ENCODE results near the gene WNT3.
"Not testable (repeated sequence)": the region's sequence is repeated elsewhere in the genome, so short reads cannot be mapped to it uniquely, and the experiment has no call there.

WNT3 gene

DNA sequence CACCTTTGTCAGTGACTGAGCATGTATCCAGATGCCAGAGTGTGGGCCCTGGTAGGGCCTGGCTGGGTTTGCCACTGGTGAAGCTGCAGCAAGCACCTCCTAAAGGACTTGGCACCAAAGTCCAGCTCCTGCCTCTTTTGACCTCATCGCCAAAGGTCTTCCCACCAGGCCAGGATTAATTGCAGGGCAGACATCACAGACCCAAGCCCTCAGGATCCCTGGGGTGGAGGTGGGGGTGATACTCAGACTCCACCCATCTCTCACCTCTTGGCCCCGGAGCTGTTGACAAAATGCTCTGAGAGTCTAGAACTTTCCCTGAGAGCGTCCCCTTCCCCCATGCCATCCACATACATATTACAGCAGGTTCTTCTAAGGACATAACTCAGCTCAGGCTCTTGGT, 4.6 kb downstream of the WNT3 start:
- no peak for DNase-seq (ENCODE audit: low read depth)

DNA sequence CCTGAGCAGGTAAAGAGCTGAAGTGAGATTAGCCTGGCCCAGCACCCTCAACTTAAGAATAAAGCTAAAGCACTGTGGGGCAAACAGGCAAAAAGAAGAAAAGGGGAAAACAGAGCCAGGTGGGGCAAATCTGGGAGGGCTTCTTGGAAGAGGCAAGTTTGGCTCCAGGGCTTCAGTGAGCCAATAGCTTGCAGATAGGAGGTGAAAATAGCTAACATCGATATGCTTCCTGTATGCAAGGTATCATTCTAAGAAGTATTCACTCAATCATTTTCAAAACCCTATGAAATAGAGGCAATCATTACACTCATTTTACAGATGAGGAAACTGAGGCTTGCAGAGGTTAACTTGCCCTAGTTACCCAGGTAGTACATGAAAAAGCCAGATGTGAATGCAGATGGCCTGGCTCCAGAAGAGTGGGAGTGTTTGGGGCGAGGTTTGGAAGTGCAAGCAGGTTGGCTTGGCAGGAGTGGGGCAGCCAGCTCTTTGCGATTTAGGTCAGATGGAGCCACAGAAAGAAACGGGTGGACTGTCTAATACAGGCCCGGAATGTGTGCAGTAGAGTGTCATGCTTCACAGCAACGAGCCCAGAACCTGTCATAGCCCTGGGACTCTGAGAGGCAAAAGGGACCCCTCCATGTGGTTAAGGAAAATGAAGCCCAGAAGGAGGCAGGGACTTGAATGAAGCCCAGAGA, 5.7 kb downstream of the WNT3 start:
- no peak for DNase-seq (ENCODE audit: low read depth)

DNA sequence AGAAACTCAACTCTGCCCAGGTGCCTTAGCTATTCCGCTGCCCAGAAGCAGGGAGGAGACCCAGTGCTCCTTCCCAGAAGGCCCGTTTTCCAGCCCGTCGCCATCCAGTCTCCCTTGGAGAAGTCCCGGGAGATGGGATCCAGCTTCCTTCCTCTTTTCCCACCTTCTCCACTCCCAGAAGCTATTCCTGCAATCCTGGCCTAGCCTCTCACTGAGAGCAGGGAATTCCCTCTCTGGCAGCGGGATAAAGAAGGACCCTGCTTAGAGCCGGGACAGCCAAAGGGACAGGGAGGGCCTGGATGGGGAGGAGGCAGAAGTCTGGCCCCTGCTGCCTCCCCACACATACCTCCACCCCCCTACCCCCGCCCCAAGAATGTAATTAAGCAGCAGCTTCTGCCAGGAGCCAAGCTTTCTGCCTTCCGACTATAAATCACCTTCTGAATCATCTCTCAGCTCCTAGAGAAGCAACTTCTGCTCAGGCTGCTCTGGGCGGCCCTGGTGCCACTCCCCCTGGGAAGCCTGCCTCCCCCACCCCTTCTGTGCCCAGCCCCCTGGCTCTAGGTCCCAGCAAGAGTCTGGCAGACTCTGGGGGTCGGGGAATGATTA, 6.4 kb downstream of the WNT3 start:
- DNase-seq (ENCODE audit: low read depth), result peak; percentile 83

DNA sequence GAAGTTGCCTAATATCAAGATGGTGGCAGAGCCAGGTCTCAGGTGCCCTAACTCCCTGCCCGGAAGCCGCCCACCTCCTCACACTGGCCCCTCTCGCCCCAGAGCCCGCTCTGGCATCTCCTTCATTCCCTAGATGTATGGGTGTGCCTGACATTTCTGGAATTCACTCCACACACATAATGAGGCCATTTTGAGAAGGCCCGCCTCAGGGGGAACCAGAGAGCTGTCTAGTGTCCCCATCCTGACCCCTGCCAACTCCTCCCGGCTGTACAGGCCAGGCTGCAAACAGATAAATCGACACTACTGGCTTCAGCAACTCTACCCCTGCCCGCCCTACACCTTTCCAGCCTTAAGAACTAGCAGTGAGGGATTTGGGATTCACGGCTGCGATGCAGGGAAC, 7.7 kb downstream of the WNT3 start:
- DNase-seq (ENCODE audit: low read depth), result peak; percentile 30

DNA sequence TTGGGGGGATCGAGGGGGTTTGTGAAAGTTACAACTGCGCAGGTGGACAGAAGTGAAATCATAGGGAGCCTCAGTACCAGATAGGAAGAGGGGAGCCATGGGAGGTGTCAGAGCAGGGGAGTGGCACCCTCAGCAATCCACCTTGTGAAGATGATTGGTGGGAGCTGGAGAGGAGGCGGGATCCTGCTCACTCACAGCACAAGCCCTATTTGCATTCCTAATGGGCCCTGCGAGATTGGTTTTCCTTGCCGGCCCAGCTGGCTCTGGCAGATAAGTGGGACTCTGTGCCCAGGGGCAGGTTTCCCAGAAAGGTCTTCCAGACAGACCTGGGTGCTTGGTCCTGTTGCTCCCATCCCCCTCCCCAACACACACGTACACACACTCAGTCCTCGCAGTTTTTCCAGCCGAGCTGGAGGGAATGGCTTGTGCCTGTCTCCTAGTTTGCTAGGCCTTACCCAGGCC, 9.4 kb downstream of the WNT3 start:
- no peak for DNase-seq (ENCODE audit: low read depth)

DNA sequence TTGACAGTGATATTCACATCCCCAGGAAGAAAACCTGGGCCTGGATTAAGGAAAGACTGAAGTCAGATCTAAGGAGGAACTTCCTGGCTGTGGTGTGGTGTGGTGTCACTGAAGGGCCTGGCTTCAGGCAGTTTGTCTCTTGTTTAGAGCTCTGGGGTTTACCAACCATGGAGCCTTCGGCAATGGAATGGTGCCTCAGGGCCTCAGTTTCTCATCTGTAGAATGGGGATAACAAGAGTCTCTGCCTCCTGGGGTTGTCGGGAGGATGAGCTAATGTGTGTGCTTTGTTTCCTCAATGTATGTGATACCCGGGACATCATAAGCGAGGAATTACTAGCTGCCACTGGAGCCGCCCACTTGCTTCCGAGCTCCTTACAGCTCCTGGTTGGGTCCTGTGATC, 12.7 kb downstream of the WNT3 start:
- DNase-seq (ENCODE audit: low read depth), result no peak

DNA sequence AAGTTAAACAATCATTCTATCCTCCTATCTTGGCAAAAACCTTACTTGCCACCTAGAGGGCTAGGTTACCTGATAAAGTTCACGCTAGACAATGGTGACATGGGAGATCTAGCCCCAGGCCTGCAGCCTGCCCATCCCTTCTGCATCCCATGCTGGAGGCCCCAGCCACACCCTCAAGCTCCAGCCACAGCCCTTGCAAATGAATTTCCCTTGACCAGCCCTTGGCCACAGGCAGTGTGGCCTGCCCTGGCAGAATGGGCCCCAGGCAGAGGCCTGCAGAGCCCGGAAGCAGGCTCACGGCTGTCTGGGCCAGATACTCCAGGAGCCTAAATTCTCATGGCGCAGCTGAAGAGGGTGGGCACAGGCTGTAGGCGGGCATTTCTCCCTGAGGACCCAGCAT, 14.9 kb downstream of the WNT3 start:
- no peak for DNase-seq (ENCODE audit: low read depth)

DNA sequence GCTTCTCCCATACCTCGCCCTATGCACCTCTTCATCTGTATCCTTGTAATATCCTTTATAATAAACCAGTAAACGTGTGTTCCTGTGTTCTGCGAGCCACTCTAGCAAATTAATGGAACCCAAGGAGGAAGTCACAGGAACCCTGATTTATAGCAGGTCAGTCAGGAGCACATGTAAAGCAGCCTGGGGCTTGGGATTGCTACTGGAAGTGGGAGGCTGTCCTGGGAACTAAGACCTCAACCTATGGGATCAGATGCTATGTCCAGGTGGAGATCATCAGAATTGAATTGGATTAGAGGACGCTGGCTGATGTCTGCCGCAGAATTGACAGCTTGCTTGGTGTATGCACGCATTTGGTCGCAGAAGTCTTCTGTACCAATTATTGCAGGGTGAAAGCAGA, 15.7 kb downstream of the WNT3 start:
- no peak for DNase-seq (ENCODE audit: low read depth)

DNA sequence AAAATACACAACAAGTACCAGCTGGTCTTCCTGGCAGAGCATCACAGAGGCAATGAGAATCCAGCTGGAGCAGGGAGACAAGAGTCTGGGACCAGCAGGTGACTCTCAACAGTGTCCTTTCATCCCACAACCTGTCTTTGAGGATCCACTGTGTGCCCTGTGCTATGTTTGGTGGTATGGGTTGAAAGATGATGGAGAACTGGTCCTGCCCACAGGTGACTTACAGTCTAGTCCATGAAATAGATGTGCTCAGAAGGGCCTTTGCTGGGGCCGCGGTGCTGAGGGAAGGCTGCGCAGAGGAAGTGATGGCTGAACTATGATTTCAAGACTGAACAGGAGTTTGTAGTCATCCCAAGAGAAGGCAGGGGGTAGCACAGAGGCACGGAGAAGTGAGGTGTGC, 17.9 kb downstream of the WNT3 start:
- no peak for DNase-seq (ENCODE audit: low read depth)

DNA sequence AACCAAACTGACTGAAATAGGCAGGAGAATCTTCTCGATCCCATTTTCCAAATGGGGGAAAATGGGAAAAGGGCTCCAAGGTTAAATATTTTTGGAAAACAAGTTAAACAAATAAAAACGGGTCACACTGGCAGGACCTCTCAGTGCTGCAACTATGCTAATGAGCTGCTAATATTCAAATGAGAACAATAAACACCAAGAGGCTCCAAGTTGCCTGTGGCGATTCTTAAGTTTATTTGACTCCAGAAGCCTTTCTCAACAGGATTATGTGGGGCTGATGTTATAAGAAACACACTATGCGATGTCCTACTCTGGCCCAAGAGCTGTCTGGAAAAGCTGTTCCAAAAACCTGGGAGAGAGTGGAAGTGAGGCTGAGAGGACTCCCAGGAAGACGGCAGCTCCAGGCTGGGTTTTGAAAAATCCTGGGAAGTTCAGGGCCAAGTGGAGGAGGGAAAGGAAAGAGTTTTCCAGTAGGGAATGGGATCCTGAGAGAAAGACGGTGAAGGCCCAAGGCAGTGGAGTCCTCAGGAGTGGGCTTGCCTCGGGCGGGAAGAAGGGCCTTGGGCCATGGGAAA, 21.4 kb downstream of the WNT3 start:
- no peak for DNase-seq (ENCODE audit: low read depth)

DNA sequence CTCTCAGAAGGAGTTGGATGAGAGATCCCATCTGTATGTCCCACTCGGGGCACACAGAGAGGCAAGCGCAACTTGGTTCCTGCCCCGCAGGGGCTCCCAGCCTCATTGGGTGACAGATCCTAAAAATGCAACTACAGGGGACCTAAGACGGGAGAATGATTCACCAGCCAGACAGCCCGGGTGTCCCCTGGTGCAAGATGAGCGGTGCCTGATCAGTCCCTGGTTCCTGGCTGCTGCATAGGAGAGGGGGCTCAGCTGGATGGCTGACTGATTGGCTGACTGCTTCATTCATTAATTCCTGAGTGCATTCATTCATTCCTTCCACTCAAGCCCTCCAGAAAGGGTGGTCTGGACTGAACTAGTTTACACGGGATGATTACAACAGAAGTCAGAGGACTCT, 22.0 kb downstream of the WNT3 start:
- DNase-seq (ENCODE audit: low read depth), result no peak

DNA sequence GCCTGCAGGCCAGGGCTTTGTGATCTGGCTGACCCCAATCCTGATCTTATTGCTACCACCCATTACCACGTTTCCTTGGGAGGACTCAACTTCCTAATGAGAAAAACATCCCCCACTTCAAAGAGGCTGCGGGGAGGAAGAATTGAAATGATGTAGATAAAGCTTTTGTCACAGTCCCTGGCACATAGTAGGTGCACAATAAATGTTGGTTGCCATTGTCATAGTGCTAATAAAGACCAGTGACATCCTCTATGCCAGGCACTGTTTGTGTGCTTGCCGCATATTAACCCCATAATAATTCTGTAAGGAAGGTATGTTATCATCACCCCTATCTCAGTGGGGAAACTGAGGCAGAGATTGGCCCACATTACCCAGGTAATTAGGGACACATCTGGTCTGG, 22.4 kb downstream of the WNT3 start:
- no peak for DNase-seq (ENCODE audit: low read depth)

DNA sequence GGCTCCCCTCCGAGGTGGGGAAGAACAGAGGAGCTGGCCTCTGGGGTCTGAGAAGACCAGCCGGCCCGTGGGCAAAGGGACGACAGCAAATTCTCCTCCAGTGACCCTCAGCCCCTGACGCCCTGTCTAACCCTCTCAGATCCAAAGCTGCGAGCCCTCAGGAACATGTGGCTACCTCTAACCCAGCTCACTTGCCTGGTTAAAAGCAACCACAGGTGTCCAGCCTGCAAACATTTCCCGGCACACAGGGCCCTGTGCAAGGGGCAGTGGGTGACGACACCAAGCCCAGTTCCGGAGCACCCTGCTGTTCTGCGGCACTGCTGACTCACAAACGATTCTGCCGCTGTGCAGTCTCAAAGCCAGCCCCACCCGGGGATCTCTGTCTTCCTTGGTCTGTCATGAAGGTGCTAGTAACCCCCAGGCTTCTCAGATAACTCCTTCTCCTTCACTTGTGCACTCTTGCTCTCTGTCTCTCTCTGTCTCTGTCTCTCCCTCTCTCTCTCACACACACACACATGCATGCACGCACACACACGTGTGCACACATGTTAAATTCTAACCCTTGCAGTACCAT, 23.0 kb downstream of the WNT3 start:
- peak; percentile 39 for DNase-seq (ENCODE audit: low read depth)

DNA sequence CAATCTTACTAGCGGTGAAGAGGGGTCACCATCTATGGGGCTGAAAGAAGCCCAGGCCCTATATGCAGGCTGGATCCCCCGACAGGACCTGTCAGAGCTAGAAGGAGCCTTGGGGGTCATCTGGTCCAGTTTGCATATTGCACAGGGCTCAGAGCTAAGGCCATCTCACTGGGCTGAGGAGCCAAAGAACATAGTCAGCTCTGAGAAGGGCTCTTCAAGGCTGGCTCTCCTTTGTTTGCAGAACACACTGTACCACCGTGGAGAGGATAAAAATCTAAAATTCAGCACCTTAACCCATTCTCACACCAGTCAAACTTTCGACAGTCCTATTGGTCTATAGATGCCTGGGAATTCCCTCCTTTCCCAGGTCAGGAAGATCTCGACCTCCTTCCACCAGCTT, 24.2 kb downstream of the WNT3 start:
- DNase-seq (ENCODE audit: low read depth), result no peak

DNA sequence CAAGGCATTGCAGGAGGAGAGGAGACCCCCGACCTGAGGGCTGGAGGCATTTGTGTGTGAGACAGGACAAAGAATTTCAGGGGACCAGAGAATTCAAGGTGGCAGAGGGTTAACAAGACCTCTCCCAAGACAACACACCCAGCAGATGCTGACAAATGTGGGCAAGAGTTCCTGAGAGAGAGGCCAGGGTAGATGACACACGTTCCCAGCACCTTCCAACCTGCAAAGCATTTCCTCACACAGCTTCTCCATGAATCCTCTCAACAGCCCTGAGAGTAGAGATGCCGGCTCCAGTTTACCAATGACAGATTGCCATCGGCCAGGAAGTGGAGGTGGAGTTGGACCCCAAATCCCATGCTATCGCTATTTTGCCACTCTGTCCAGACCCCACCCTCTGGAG, 25.0 kb downstream of the WNT3 start:
- DNase-seq (ENCODE audit: low read depth), result no peak

DNA sequence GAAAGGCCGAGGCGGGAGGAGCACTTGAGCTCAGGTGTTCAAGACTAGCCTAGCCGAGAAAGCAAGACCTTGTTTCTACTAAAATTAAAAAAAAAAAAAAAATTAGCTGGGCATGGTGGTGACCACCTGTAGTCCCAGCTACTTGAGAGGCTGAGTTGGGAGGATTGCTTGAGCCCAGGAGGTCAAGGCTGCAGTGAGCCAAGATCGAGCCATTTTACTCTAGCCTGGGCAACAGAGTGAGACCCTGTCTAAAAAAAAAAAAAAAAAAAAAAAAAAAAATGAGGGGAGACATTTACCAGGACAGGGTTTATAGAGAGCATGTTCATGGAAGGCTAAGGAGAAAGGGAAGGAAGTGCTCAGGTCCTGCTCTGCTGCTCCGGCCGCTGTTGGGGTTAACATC, 25.5 kb downstream of the WNT3 start:
- DNase-seq (ENCODE audit: low read depth), result not testable (repeated sequence)

DNA sequence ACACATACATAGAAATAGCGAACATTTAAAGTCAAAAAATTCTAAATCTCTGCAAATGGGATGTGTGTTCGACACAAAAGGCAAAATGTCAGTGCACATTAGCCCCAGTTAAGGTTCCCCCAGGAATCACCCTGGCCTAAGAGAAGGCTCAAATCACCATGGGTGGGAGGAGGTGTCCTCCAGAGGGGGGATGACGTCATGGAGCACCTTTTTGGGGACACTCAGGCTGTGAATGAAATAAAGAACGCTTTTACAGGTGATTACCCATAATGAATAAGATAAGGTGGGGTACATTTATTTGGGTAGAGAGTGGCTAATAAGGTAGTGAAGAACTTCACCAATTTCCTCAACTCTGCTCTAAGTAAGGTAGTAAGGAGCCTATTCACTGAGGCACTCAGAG, 26.4 kb downstream of the WNT3 start:
- DNase-seq (ENCODE audit: low read depth), result no peak

DNA sequence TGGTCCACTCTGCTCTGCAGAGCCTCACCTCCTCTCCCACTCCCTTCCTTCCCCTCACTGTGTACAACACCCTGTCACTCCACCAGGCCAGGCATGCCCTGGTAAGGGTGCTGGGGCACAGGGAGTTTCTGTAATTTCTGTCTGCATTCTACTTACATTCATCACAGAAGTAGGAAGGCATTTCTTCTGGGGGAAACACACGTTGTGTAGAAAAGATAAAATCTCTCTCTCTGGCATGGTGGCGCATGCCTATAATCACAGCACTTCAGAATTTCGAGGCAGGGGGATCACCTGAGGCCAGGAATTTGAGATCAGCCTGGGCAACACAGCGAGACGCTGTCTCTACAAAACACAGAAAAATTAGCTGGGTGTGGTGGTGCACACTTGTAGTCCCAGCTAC, 27.0 kb downstream of the WNT3 start:
- DNase-seq (ENCODE audit: low read depth), result no peak

DNA sequence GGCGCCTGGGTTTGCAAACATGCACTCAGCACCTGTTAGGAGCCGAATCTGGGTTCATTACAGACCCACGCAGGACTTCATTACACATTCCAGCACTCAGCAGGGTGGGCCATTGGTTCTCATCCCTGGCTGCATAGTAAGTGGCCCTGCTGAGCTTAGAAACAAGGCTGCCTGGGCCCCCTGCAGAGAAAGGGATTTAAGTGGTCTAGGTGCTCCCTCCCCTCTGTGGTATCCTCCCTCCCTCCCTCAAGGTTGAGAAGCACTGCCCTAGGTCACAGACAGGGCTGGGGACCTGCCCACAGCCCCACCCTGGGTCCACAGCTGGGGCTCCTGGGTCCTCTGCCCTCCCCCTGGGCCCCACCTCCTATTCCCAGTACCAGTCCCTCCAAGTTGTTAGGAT, 28.3 kb downstream of the WNT3 start:
- DNase-seq (ENCODE audit: low read depth), result no peak

DNA sequence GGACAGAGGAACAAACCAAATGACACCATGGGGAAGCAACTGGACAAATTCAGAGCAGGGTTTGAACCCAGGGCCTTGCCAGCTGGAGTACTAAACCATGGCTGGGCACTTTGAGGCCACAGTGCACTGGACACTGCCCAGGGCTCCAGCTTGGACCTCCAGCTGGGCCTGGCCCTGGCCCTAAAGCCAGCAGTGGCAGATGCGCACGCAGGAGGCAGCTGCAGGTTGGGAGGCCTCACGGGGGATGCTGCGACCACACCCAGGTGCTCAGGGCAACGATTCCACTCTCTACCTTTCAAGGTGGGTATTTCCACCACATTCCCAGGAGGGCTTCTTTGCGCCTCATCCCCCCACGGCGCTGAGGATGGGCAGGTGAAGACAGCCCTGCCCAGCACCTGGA, 28.9 kb downstream of the WNT3 start:
- no peak for DNase-seq (ENCODE audit: low read depth)

DNA sequence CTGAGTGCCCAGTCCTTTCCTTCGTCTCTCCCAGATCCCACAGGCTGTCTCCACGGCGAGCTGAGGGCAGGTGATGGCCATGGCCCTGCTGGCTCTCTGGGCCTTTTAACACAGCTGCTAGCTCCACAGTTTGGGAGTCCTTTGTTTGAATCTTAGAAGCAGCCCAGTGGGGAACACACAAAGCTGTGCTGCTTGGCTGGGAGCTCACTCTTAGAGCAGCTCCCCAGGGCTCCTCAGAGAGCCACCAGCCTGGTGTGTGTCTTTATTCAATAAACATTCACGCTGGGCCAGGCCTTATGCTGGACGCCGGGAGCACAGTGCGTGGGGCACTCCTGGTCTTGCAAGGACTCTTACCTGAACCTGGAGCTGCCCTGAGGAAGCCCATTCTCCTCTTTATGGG, 29.7 kb downstream of the WNT3 start:
- DNase-seq (ENCODE audit: low read depth), result no peak

DNA sequence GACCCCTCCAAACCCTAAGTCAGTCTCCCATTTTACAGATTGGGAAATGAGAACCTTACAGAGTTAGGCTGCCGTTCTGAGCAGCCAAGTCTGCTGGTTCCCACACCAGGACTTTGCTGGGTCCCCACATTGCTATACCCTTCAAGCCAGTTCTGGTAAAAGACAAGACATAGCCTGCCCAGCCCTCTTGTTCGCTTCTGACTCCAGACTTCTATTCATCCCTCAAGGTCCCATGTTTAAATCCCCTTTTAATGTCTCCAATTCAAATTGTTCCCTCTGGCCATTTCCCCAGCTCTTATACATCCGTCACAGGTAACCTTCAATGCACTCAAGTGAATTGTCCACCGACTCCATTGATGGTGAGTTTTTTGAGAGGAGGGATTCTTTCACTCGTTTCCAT, 30.2 kb downstream of the WNT3 start:
- no peak for DNase-seq (ENCODE audit: low read depth)

DNA sequence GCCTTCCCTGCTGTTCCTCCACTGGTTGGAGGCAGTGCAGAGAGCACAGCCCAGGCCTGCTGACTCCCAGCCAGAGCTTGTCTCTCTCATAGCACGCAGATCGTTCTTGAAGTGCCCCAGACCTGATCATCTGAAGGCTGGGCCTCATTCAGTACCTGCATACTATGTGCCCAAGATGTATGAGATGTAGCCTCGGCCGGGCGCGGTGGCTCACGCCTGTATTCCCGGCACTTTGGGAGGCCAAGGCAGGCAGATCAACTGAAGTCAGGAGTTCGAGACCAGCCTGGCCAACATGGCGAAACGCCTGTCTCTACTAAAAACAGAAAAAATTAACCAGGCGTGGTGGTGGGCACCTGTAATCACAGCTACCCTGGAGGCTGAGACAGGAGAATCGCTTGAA, 31.0 kb downstream of the WNT3 start:
- DNase-seq (ENCODE audit: low read depth), result no peak

DNA sequence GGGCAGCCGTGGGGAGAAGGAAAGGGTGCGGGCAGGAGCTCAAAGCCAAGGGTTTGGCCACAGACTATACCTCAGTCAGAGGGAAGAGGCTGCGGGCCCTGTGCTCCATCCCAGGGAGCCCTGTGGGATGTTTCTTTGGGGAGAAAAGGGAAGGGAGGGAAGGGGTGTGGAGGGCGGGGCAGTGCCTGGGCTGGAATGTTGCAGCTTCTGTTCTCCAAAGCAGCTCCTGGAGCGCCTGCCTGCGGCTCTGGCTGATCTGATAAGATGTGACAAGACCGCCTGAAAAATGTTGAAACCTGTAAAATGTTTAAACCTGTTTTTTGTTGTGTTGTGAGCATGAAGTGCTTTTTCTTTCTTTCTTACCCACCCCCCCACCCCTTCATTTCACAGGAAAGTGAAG, 32.8 kb downstream of the WNT3 start:
- peak; percentile 25 for DNase-seq (ENCODE audit: low read depth)
